EL (cell line): Measurements from ENCODE around the gene TPRG1.
"Not testable (repeated sequence)": the region's sequence is repeated elsewhere in the genome, so short reads cannot be mapped to it uniquely, and the experiment has no call there.

Experiments
- DNase-seq: peaks from one replicate; pipeline ENCODE4 v3.0.0-alpha.2; 2016

The TPRG1 gene

DNA sequence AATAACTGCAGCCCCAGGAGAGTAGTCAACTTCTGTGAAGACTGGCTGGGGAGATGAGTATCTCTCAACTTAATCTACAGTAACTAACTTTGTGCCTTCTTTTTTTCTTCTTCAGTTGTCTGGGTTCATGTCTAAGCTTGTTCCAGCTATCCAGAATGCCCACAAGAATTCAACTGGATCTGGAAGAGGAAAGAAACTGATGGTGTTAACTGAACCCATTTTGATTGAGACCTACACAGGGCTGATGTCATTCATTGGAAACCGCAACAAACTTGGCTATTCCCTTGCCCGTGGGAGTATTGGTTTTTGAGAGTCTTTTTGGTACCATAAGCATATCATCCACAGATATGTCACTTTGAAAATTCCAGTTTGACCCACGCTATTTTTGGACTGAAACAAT lies 148.7 kb downstream of the TPRG1 start:
- no peak for DNase-seq

DNA sequence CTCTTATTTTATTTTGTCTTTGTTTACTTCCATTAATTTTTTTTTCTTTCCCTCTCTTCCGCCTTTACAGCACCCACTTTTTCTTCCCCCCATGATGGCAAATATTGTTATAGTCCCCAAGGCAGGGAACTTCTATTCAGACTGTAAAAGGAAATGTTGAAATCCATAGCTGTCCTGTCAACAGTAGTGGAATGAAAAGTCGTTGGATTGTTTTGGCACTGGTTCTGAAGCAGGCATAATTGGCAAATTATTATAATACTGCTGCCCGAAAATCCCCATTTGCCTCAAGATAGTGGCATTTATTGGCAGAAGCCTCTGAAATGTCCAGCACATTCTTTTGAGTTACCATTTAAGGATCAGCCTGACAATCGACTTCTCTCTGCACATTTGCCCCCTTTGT lies 150.6 kb downstream of the TPRG1 start:
- DNase-seq = no peak

DNA sequence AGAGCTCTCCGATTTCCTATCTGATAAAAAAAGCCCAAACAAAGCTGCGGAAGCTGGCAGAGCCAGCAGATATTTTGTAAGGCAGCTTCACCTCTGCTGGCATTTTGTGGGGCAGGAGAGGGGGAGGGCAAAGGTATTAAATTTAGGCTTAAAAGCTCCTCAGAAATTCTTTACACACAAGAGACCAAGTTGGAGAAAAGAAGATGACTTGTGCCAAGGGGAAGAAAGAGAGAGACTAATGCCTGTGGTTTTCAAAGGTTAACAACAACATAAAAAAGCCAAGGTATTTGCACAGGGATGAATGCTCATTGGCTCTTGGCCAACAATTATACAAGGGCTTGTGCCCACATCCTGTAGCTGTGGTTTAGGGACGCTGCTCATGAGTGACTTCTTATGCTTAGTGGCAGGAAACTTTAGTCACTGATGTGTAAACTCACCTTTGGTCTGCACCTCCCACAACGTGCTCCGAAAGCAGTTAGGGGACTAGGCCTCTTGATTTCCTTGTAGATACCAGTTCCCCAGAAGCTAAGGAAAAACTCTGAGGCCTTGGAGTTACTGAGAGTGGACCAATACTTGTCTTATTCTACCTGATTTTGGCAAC lies 152.9 kb downstream of the TPRG1 start:
- peak; percentile 92 for DNase-seq

DNA sequence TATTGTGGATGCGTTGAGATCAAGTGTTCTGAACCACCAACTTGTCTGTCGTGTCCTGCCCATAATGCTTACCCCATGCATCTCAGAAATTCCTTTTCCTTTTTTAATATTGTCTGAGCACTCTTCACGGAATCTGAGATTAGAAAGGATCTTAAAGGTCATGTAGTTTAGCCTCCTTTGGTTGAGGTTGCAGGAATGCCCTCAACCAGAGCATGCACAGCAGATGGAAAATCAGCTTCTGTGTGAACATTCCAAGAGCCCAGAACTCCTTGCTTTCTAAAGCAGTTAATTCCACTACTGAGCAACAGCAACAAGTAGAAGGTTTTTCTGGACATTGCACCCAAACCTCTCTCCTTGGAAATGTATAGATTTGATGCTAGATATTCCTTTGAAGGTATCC lies 153.7 kb downstream of the TPRG1 start:
- DNase-seq = no peak

DNA sequence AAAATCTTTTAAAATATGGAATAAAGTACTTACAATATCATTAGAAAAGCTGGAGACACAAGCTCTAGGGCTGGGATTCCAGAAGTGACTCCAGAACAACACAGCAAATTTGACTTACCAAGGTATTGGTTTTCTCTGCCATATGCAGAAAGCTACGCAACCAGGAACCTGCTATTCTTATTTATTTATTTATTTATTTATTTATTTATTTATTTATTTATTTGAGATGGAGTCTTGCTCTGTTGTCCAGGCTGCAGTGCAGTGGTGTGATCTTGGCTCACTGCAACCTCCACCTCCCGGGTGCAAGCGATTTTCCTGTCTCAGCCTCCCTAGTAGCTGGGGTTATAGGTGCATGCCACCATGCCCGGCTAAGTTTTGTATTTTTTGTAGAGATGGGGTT lies 157.9 kb downstream of the TPRG1 start:
- not testable (repeated sequence) for DNase-seq

DNA sequence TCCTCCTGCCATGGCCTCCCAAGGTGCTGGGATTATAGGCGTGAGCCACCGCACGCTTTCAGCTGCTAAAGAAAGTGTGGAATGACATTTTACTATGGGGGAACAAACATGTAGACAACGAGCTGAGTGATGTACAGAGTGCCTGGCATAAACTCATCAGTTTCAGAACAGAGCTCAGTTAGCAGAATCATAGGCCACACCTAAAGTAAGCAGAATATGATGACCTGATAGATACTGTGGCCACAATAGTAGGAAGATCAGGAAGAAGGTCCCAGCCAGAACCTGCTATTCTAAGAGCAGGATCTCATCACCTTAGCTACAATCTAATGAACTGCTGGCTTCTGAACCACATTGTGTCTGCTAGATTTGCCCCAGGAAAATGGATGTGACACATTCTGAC lies 158.3 kb downstream of the TPRG1 start:
- no peak for DNase-seq

DNA sequence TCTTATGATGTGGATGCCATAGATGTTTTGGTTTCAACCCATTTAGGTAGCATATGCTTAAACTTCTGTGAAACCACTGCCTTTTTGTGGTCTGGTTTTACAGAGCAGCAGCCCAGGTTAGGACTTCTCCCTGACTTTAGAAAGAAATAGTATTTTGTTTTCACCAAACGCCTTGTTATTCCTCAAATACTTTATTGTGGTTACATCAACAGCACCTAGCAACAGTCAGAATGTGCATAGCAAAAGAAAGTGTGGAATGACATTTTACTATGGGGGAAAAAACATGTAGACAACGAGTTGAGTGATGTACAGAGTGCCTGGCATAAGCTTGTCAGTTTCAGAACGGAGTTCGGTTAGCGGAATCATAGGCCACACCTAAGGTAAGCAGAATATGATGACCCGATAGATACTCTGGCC lies 159.2 kb downstream of the TPRG1 start:
- DNase-seq = no peak

DNA sequence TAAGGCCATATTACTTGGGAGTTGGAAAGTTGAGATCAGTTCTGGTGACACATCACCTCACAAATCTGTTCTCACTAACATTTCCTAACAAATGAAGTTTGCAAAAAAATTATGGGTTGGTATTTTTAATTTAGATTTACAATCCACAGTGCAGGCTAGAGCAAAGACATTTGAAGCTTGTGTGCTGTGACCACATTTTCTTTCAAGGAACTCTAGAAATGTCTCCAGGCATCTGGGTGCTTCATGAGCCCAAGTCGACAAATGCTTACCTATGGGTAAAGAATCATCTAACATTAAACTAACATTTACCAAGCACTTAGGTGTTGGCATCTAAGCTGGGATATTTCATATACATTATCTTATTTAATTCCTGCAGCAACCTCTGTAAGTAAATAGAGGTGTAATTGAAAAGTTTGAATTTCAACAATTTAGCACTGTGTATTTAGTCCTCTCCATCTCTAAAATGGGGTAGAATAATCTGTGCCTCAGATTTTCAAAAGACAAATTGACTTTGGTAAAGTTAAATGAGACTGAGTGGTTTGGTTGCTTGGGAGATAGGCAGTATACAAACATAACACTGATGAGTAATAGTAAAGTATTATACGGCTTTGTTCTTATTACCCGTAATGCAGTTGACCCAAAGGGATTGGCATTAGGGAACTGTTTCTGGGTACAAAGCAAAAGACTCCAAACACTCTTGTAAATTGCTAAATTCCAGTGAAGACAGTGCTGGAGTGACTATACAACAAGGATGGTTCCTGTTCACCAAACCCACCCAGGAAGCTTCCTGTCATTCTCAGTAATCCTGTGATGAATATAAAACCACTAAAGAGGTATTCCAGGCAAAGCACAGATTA lies 162.5 kb downstream of the TPRG1 start:
- no peak for DNase-seq

DNA sequence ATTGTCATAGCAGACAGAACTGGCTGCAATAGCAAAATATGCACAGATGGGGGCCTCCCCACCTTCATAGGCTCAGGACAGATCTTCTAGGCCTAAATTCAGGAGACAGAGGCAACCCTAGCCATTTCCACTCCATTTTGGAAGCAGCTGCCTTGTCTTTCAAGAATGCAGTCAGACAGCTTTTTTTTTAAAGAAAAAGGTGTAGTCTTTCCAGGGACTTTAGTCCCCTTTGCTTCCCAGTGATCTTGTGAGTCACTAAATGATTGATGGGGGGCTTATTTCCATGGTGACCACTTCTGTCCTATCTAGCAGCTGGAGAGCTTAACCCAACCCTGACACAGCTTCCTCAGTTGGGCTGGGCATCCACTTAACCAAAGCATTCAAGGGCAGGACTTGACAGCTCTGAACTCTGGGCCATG lies 165.9 kb downstream of the TPRG1 start:
- no peak for DNase-seq

DNA sequence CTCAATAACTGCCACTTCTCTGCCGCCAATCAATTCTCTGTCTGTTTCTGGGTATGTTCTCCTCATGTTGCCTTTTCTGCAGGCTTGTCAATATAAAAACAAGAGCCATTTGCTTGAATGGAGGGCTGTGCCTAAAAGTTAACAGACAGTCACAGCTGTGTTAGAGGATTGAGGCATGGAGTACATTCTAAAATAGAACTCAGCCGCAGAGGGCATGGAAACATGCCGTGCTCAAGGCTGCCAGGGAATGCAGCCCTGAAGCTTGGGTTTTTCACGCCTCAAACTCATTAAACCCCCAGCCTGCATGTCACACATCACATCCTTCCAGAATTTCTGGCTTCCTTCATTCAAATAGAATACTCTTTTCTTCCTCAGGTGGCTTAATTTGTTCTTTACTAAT lies 166.6 kb downstream of the TPRG1 start:
- no peak for DNase-seq

DNA sequence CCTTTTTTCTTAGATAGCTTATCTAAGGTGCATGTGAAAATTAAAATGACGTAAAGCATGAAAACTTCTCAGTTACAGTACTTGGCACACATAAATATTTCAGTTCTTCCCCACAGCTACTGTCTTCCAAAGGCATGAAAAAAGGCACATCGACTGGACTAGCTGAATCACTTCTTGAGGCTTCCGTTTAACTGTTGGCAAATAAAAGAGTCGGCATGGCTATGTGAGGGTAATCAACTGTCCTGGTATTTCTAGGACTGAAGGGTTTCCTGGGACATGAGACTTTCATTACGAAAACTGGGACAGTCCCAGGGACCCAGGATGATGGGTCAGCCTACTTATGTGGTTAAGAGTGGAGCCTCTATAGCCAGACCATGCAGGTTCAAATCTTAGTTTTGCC lies 168.2 kb downstream of the TPRG1 start:
- DNase-seq = no peak

DNA sequence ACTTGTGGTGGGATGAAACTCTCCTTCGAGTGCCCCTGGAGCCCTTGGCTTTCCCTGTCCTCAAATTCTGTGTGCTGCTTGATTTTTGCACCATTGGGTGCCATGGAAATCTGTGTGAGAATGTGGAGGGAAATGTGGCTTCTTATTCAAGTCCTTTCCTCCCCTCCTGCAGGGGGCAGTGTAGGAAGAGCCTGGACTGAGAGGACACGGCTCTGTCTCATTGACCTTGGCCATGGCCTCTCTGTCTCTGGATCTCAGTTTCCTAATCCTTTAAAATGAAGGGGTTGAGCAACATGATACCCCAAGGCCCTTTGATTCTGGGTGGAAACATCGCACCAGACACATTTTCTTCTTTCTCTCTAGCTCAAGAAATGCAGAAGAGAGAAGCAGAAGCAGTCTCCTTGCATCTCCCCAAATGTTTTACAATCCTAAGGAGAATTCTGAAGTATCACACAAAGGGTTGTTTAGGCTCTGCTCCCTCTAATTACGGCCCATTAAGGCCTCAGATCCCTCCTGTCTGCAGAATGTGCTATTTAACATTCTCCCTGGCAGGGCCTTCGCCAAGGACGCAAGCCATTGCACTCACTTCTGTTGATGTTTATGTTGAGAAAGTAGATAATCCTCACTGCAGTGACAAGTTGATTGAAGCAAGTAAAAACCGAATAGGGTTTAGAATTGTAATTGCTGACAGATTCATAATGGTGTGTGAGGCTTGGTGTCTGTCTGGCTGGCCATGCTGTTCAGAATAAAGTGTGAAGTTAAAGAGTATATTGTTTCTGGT lies 169.1 kb downstream of the TPRG1 start:
- DNase-seq = peak; percentile 11

DNA sequence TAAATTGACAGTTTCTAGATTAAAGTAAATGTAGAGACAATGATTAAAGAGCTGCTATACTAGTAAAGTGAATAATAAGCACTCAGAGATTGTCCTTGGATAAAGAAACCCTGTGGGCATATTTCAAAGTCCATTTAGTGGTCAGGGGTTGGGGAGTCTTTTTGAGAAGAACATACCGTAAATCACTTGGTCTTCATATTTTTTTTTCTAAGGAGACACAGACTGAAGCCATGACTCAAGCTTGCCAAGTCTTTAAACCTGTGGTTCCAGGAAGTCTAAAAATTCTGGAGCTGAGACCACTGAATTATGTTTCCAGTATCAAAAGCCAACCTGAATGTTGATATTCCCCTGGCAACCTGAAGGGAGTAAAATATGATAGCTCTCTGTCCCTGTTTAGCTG lies 171.0 kb downstream of the TPRG1 start:
- no peak for DNase-seq

DNA sequence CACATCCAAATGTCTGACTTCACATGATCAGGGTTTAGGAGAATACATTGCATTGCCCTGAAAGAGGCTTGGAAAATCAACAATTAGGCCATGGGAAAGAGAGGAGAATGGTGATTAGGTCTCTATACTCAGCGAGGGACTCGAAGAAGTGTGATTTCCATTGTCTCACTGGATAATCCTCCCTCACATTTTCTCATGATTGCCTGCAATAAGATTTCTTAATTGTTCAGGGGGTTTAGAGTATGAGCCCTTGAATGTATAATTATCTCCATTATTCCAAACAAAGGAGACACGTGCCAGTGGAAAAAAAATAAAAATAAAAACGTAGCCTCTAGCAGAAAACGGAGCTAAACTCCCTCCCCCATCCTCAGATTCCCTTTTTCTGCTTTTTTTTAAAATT lies 173.2 kb downstream of the TPRG1 start:
- DNase-seq = no peak

DNA sequence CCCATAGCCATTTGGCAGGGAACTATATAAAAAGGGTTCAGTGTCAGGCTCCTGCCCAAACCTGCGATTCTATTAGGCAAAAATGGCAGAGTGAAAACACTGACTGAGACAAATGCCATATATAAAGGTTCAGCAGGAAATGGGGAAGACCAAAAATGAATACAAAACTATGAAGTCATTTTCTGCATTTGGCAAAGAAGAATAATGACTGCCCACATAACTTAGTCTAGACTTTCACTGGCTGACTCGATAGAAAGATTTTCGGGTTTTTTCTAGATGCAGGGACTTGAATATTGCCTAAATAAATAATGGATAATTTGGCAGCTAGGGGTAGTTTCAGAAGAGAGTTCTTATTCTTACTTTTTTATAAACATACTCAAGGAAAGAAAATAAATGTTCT lies 178.0 kb downstream of the TPRG1 start:
- DNase-seq = peak; percentile 25

DNA sequence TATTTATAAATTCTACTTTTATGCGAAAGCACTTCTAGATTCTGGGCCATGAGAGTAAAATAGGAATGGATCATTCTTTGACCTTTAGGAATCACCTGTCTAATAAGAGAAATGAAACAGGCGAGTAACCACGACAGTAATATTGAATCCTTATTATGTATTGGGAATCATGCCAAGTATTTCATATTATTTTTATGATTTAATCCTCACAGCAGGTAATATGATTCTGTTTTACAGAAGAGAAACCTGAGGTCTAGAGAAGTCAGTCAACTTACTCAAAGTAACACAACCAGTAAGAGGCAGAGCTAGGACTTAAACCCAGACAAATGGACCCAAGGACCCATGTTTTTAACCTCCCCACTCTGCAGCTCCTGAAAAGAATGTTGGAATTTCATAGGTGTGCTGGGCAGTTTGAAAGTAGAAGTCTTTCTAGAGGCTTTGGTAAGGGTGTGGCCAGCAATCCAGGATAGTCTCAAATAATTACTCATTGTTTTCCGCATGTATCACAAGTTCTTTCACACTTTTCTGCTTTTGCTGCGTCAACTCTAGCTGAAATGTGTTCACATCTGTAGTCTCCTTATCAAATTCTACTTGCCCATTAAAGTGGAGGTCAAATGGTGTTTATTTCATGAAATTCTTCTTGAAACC lies 181.7 kb downstream of the TPRG1 start:
- DNase-seq = no peak

DNA sequence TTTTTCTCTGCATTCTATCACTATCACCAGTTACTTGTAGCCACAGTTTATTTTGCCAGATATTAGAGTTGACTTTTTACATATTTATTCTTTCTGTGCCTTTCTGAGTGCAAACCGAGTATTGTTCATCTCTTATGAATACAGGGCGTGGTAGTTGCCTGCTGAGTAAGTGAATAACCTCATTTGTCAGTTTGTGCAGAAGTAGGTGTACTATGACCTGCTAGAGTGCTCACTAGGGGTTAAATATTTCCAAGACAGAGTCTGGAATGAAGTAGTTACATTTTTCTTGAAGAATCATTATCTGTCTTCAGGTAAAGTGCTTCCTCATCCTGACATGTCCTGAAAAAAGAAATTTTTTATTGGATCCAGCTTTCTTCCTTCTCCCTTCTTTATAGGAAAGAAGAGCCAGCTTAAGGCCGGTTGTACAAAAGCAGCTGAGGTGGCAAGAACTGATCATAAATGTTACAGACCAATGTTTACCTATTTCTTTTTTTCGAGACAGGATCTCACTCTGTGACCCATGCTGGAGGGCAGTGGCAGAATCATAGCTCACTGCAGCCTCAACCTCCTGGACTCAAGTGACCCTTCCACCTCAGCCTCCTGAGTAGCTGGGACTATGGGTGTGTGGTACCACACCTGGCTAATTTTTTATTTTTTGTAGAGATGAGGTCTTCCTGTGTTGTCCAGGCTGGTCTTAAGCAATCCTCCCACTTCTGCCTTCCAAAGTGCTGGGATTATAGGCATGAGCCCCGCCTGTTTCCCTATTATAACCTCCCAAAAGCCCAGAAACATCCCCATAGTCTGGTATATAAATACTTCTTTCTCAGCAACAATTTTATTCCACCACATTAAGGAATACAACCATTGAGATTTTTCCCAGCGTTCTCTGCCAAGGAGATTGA lies 182.5 kb downstream of the TPRG1 start:
- no peak for DNase-seq

DNA sequence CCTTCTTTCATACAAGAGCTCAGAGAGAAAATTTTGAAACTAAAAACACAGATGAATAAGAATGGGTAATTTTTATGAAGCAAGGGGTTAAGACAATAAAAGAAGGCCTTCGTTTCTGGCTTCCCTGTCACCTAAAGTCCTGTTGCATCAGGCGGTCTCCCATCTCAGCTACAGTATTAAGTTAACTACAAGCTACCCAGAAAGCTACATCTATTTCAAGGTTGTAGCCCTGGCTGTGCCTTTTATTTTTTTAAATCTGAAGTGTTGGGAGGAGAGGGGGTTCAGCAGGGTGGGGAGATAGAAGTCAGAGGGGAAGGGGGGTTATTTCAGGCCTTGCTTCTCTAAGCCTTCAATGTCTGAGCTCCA lies 183.3 kb downstream of the TPRG1 start:
- no peak for DNase-seq

DNA sequence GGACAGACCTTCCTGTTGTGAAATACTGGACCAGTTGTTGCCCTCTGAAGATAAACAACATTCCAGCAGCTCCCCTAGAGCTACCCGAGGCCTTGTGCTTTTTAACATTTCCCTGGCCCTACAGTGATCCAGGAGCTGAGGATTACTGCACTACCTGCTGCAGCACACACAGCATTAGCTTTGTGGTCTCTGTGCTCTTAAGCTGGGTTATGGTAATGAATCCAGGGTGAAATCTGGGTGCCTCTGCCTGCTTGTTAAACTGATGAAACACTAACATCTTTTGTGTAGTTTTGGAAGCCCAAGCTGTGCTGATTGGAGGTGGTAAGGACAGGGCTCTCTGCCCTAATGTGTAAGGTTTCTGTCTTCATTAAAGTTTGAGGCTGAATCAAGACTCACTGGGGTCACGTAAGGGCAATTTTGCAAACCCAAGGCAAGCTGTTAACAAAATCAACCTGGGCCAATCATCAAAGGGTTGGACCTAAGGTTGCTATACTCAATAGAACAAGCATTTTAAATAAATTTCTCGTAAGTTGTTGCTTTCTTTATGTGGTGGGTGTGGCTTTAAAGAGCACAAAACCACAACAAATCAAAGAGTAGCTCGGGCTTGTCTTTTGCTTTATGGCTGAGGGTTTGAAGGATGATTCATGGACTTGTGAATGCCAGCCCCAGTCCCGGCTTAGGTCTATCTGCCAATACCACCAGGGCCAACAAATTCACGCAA lies 183.9 kb downstream of the TPRG1 start:
- peak; percentile 81 for DNase-seq

DNA sequence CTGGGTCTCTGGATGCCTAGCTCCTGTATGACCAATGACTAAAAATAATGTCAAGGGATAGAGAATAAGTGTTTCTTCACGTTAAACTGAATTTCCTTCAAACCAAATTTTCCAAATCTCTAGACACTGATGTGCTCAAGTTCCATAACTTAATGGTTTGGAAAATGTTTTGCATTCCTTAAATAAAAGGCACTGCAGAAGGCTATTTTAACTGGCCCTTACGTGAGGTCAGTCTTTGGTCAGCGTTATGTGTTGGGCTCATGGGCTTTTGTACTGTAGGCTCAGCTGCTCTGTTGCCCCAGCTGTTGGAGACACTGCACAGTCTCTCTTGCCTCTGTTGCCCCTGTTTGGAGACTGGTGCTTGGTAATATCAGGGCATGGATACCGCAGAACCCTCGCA lies 188.5 kb downstream of the TPRG1 start:
- no peak for DNase-seq

DNA sequence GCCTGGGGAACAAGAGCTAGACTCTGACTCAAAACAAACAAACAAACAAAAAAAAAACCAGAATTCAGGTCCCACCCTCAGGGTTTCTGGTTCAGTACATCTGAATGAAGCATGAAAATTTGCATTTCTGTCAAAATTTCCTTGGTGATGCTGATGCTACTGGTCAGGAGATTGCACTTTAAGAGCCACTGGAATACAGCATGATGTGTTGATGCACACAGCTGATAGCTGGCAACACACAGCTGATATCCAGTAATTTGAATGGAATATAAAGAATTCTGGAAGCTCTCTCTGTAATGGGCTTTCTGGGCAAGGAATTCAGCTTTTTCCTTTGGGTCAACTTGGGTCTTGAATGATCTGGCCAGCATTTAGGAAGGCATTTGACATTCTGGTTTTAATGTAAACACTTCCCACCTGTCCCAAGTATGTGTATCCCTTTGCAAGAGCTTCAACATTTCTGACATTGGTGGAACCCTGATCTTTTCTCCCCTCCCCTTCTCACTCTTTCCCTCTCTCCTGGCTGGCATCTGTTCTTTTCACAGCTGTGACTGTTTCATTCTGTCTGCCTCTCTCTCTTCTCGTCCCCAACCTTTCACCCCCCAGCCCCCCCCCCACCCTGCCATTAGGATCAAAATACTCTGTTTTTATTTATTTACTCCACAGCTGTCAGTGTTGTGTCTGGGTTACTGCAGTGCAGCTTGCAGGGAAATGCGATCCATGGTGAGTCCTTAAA lies 189.5 kb downstream of the TPRG1 start:
- peak; percentile 9 for DNase-seq
